Measurements from ENCODE around the gene TROAP.

TROAP gene

DNA sequence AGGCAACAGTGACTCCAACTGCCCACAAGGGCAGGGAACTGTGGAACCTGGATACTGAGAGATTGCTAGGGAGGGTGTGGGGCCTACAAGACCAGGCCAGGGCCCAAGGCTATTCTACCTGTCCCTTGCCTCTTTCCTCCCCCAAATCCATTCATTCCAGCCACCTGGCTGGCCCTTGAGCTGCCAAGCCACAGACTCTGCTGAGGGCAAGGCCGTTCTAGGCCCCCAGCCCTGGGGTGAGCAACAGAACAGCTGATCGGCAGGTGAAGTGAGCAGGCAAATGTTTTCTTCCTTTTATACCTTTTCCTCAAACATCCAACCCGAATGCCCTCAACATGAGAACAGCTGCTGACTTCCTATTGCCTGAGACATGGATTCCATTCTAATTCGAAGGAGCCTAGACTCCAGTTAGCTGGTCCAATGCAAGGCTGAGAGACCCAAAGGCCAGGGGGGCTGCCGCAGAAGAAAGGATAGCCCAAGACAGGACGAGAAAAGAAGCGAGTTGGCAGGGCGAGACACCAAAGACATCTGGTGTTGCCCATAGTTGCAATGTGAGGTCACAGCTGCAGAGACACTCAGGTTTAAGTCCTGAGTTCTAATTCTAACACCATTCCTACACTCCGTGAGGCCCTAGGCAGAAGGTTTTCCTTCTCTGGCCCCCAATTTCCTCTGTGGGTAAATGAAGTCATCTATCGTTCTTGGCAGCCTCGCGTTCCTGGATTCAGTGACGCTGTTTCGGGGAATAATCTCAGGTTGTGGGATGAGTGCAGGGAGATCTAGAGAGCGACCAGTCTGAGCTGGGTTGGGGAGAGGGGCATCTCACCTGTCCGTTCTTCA, 12.3 kb downstream of the TROAP start:
- DNase-seq (ENCODE audit: low spot score): peak; percentile 21
- in situ Hi-C loops (cut with MboI; ENCODE audit: low sequenced_read_pairs, unreplicated experiment): loop anchor here (5.0 kb wide), 1 partner anchor 48 kb away; no protein-coding TSS in a partner anchor
- TF ChIP-seq, protein P1, sequence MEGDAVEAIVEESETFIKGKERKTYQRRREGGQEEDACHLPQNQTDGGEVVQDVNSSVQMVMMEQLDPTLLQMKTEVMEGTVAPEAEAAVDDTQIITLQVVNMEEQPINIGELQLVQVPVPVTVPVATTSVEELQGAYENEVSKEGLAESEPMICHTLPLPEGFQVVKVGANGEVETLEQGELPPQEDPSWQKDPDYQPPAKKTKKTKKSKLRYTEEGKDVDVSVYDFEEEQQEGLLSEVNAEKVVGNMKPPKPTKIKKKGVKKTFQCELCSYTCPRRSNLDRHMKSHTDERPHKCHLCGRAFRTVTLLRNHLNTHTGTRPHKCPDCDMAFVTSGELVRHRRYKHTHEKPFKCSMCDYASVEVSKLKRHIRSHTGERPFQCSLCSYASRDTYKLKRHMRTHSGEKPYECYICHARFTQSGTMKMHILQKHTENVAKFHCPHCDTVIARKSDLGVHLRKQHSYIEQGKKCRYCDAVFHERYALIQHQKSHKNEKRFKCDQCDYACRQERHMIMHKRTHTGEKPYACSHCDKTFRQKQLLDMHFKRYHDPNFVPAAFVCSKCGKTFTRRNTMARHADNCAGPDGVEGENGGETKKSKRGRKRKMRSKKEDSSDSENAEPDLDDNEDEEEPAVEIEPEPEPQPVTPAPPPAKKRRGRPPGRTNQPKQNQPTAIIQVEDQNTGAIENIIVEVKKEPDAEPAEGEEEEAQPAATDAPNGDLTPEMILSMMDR (IDR thresholded peaks at IDR 0.05; ENCODE audit: borderline replicate concordance, control extremely low read depth, extremely low read depth, insufficient read depth, missing control alignments): no peak

DNA sequence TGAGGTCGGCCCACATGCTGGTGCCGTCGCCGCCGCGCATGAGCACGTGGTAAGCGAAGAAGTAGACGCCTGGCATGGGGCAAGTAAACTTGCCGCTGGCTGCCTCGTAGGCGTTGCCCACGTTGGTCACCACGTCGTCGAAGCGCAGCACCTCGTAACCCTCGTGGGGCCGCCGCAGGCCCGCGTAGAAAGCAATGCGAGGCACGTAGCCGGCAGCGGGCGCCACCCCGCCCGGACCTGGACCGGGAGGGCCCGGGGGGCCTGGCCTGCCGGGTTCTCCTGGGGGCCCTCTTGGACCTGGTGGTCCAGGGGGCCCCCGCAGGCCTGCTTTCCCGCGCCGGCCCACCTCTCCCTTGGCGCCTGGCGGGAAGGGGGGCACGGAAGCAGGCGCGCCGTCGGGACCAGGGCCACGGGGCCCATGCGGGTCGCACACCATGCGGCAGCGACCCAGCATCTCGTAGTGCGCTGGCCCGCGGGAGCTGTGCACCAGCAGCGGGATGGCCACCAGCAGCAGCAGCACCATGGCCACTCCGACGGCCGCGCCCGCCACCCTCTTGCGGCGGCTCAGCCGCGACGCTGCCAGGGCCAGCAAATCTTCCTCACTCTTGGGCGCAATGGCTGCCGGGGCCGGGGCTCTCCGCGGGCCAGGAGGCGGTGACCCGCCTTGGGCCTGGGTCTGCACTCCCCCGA, 13.0 kb downstream of the TROAP start:
- peak; percentile 26 for DNase-seq (ENCODE audit: low spot score)
- TF ChIP-seq, protein P1 (IDR thresholded peaks at IDR 0.05; ENCODE audit: borderline replicate concordance, control extremely low read depth, extremely low read depth, insufficient read depth, missing control alignments): no peak
- in situ Hi-C loops (cut with MboI; ENCODE audit: low sequenced_read_pairs, unreplicated experiment): loop anchor here (5.0 kb wide), 1 partner anchor 49 kb away; no protein-coding TSS in a partner anchor

DNA sequence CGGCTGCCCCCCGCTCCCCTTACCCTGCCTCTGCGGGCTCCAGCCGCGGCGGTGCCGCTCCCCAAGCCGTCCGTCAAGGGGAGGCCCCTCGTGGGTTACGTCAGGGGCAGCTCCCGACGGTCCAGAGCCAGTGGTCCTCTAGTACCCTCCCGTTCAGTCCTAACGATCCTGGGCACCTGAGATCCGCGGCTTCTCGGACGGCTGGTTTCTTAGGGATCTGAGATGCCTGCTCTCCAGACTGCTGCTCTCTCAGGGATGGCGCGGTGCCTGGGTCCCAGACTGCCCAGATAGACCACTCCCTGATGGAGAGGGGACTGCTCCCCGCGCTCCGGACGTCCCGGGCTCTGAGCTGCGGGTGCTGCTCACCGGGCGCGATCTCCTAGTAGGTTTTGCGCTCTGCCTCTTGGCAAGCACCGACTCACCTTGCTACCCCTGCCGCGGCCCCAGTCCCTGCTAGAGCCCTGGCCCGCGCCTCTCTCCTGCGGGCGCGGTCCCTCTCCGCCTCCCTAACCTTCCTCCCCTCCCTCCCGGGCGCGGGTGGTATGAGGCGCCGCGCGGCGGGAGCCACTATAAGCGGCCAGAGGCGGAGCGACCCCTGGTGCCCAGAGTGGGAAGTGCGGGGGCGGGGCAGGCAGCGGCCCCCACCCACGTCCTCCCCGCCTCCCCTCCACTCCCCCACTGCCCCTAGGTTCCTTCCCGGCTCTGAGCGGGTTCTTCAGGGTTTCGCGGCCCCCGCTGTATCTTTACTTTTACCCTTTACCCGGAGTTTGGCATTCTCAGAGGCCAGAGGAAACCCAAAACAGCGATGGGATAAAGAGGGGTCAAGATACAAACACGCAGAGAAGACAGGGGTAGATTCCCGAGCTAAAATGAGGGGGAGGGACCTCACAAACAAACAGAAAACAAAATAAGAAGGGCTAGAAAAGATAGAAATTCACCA, 13.9 kb downstream of the TROAP start, which contains the start of gene C1QL4:
Gene C1QL4 (minus strand): TSS at position 544 of the 940 bp plus-strand sequence. CDS start 711 bp downstream, outside the sequence.
- TF ChIP-seq, protein P1 (IDR thresholded peaks at IDR 0.05; ENCODE audit: borderline replicate concordance, control extremely low read depth, extremely low read depth, insufficient read depth, missing control alignments): peak; percentile 89
- in situ Hi-C loops (cut with MboI; ENCODE audit: low sequenced_read_pairs, unreplicated experiment): loop anchor here (5.0 kb wide), 1 partner anchor 50 kb away; no protein-coding TSS in a partner anchor
- peak; percentile 91 for DNase-seq (ENCODE audit: low spot score)

DNA sequence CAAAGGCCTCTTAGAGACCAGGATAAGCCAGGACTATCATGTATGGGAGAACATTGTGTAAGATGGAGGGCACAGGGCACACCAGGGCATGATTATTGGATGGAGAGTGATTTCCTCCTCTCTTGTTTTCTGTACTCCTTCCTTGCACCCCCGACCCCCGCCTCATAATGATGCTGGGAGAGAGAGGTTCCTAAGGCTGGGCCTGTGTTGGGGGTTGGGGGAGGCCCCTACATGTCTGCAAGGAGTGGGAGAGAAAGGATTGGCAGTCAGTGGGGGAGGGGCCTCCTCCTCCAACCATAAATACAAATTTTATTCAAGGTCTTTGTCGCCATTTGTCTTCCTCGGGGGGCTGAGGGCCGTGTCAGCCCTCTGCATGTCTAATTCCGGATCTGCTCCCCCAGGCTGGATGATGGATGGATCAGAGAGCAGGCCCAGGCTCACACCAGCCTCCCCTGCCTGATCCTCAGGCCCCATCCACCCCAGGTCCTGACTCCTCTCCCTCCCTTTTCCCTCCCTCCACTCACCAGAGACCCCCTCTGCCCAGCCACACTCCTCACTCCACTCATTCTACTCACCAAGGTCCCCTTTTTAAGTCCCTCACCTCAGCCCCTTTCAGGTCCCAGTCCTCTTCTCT, 15.9 kb downstream of the TROAP start:
- TF ChIP-seq, protein P1 (IDR thresholded peaks at IDR 0.05; ENCODE audit: borderline replicate concordance, control extremely low read depth, extremely low read depth, insufficient read depth, missing control alignments): no peak
- DNase-seq (ENCODE audit: low spot score): no peak
- in situ Hi-C loops (cut with MboI; ENCODE audit: low sequenced_read_pairs, unreplicated experiment): loop anchor here (5.0 kb wide), 1 partner anchor 52 kb away; no protein-coding TSS in a partner anchor

DNA sequence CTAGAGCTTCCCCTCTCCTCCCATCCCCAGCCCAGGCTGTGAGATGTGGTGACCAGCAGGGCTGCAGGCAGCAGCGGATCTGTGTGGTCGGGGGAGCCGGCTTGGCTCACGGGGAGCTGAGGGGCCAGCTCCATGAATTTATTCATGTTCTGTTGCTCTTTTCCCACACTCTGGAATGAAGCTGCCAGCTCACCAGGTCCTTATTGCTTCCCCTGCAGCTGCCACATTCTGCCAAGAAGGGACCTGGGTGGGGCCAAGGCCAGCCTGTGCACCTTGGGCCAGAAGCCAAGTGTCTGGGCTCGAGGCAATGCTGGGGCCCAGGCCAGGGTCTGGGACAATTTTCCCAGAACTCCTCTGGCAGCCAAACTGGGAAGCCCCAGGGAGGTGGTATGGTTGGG, 16.4 kb downstream of the TROAP start:
- in situ Hi-C loops (cut with MboI; ENCODE audit: low sequenced_read_pairs, unreplicated experiment): loop anchor here (5.0 kb wide), 1 partner anchor 52 kb away; no protein-coding TSS in a partner anchor
- TF ChIP-seq, protein P1 (IDR thresholded peaks at IDR 0.05; ENCODE audit: borderline replicate concordance, control extremely low read depth, extremely low read depth, insufficient read depth, missing control alignments): no peak
- DNase-seq (ENCODE audit: low spot score): no peak

Data from GM13976 (cell line).